Inflammatory macrophage (primary cell): ENCODE results near the gene RAB3A.

Source experiments
- DNase-seq, 2 donors: peaks; one replicate each; pipeline ENCODE4 v3.0.0-alpha.2; 2020 to 2022

RAB3A gene

GRCh38 chr19:18147396-18147795 lies 56.4 kb downstream of the RAB3A start:
- no peak for DNase-seq
